GM19238 (cell line): ENCODE measurements around the gene PLEKHA8.

Experiments used
- DNase-seq: peaks from one replicate; pipeline ENCODE4 v3.0.0; 2011; ENCODE audit warnings: low spot score; ENCODE audit not compliant: insufficient read length

Gene PLEKHA8

GRCh38 chr7:30144657-30145306 lies 116.6 kb downstream of the PLEKHA8 start:
- DNase-seq, result no peak

- no peak for DNase-seq
Observed at GRCh38 chr7:30145426-30145970, 117.3 kb downstream of the PLEKHA8 start.

DNA sequence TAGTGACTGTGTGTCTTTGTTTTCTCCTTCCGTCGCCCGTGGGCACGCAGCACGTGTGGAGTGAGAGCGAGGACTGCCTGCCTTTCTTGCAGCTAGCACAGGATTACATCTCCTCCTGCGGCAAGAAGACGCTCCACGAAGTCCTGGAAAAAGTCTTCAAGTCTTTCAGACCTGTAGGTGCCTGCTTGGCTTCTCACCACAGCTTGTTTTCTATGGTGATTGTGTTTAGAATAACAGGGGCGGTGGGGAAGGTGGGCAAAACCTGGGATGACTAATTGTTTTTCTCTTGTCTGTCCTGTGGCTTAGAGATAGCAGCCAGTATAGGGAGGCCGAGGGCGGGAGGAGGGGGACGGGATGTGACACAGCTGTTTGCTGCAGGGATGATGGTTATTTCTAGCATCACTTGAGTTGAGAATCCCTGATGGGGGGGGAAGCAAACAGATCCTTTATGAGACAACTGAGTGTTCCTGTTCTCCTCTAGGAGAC lies 118.0 kb downstream of the PLEKHA8 start:
- no peak for DNase-seq

GRCh38 chr7:30147223-30147622 lies 119.0 kb downstream of the PLEKHA8 start:
- DNase-seq, result no peak

DNA sequence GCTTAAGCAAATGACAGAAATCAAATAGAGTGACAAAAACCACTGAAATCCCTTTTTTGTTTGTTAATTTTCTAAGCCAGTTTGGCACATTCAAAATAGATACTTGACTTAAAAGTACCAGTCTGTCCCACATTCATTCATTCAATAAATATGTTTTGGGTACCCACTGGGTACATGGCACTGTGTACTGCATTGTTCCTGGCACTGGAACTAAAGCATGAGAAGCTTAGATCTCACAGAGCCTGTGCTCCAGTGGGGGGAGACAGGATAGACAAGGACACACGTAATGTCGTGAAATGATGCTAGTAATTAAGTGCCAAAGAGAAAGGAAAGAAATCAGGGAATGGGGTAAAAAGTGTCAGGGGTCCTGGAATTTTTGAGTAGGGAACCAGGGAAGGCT lies 119.6 kb downstream of the PLEKHA8 start:
- no peak for DNase-seq

DNA sequence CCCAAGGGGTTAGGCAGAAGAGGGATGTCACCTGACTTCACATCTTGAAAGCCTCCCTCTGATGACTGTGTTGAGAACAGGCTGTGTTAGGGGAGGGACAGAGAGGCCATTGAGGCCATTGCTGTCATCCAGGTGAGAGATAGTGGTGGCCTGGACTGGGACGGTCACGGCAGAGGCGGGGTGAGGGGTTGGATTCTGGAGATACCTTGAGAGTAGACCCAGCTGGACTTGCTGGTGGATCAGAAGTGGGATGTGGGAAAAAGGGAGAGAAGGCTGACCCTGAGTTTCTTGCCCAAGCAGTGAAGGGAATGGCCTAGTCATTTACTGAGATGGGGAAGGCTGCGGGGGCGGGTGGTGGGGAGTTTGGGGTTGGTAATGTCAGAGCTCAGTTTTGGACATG lies 120.2 kb downstream of the PLEKHA8 start:
- DNase-seq, result no peak

- no peak for DNase-seq
Observed at GRCh38 chr7:30148951-30149459, 120.8 kb downstream of the PLEKHA8 start.

GRCh38 chr7:30149640-30150272 lies 121.5 kb downstream of the PLEKHA8 start:
- no peak for DNase-seq

DNA sequence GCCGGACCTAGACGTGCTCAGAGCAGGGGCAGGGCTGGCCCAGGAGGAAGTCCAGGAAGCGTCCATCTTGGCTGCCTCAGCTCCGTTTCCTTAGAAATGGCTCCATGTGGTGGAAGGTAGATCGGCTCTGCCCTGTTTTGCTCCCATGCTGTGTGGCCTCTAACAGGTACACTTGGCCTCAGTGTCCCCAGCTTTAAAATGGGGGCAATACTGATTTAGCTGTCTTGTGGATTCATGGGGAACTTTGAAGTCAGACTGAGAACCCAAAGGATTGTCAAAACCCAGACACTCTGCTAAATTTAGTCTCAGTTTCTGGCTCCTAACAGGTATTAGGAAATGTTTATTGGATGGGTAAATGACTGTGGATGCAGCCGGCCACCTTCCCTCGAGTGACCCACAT lies 122.5 kb downstream of the PLEKHA8 start:
- DNase-seq, result no peak

DNA sequence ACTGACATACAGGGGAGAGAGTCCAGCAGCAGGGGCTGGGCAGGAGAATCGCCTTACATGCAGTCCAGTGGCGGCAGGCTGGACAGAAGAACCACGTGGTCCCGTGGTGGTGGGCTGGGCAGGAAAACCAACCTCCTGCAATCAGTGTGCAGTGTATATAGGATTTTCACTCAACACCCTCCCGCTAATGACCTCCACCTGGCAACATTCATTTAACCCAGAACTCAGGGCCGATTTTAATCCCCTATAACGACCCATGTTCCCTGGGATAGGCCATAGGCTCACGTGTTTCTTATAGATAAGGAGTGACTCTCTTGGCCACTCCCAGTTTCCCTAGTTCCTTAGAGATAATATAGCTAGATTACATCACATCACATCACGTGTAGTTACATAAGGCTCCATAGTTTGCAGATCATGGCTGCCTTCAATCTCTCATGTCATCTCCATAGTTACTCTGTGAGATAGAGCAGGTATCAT lies 125.9 kb downstream of the PLEKHA8 start:
- DNase-seq, result no peak

- DNase-seq, result no peak
Observed at GRCh38 chr7:30155481-30155880, 127.3 kb downstream of the PLEKHA8 start.

GRCh38 chr7:30157204-30157603 lies 129.0 kb downstream of the PLEKHA8 start:
- no peak for DNase-seq

GRCh38 chr7:30159163-30159562 lies 131.0 kb downstream of the PLEKHA8 start:
- no peak for DNase-seq

DNA sequence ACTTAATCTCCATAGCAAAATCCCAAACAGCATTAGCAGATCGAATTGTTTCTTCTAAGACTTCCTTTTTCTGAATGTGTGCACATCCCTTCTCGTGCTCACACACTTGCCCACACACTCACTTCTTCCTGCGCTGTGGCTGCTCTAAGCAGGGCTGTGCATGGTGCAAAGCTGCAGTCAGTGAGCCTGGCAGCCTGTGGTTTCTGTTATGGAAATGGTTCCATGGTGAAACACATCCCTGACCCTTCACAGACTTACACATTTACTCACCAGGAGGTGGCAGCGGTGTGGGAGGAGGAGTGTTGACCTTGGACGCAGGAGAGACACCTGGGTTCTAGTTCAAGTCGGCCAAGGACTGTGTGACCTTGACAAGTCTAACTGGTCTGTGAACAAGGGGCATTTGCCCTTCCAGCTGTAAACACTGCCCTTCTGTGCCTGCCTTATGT lies 131.5 kb downstream of the PLEKHA8 start:
- DNase-seq, result no peak

GRCh38 chr7:30160329-30160728 lies 132.1 kb downstream of the PLEKHA8 start:
- no peak for DNase-seq

DNA sequence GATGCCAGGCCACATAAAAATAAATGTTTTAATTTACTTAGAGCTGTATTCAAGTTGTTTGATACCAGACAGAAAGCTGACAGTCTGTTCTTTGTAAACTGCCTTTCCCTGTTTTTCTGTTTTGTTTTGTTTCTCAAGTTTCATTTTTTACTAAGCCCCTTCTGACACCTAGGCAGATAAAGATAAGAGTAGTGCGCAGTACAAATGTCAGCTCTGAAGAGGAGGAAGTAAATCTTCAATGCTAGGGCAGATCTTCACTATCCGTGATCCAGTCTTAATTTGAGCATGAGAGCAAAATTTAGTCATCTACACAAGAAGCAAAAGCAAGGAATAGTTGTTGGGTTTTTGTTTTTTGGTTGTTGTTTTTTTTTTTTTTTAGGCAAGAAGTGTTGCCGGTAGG lies 133.9 kb downstream of the PLEKHA8 start:
- DNase-seq, result no peak

DNA sequence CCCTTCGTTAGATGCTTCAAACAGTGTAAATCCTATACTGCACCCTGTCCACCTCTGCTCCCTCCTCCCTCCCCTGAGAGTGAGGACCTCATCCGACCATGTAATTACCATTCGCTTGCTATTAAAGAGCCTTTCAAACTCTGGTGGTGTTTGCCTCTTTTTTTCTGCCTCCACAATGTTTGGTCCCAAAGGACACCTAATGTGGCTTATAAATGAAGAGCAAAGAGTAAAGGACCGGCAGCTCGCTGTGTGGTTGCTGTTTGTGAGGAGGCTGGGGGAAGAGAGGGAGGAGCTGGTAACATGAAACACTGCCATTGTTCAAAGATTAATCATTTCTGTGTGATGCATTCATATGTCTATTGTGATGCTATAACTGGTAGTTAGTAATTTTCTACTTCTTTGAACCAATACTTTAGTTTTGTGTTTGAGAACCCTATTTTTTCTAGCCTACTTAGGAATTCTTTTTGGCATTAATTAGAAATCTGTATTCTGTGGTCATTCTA lies 134.5 kb downstream of the PLEKHA8 start:
- DNase-seq, result no peak

DNA sequence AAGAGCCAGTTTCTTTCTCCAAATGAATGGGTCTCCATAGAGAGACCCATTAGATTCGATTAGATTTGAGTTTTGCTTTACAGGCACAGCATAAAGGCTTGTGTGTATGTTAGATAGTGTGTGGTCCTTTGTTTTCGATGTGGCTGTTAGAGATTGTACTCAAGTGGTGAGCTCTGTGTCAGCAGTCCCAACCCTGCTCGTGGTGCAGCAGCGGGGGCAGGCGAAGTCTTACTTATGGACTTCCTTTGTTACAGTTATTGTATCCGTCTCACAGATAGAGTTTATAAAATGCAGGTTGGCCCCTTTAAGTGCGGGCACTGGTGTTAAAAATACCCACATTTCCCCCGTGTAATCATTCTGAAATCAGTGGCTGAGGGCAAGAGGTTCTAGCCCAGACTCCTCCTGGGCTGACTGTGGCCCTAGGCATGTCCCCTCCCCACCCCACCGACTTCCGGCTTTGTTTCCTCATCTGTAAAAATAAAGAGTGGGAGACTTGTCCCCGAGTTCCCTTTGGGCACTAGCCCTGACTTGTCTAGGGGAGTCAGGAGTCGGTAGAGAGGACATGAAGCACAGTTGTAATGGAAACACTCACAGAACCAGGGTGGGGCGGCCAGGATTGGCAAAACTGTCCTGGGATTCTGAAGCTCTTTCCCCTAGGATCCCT lies 135.2 kb downstream of the PLEKHA8 start:
- no peak for DNase-seq

- no peak for DNase-seq
Observed at GRCh38 chr7:30164567-30164966, 136.4 kb downstream of the PLEKHA8 start.

DNA sequence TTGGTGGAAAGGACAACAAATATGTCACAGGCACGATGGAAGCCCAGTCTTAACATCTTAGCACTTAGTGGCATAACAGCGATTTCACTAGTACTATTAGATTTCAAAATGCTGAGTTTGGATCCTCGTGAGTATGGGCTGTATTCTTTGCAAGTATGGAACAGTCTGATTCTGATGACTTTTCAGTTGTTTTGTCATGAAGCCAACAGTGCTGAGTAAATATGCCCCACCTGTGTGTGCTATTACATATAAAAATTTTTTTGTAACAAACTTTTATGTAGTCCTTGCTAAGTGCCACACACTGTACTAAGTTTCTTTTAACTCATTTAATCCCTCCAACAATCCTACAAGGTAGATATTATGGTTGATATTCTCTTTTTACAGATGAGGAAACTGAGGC lies 137.4 kb downstream of the PLEKHA8 start:
- no peak for DNase-seq

- no peak for DNase-seq
Observed at GRCh38 chr7:30166155-30166840, 138.1 kb downstream of the PLEKHA8 start.
